HEK293T (cell line): ENCODE data around the gene KRT33A.
"Not testable (repeated sequence)": the region's sequence is repeated elsewhere in the genome, so short reads cannot be mapped to it uniquely, and the experiment has no call there.

Source experiments
- CTCF ChIA-PET: fragments of 350-600 bp; formaldehyde crosslinking; extraction: SDS; loops from one replicate; lab custom pipeline; 2021; ENCODE audit warnings: antibody characterized with exemption, inconsistent platforms; lab: Yijun Ruan, JAX
- POLR2A ChIA-PET: fragments of 350-600 bp; formaldehyde crosslinking; extraction: SDS; loops from one replicate; lab custom pipeline; 2020; ENCODE audit warnings: antibody characterized with exemption, inconsistent platforms; lab: Yijun Ruan, JAX
- DNase-seq: peaks from one replicate; pipeline ENCODE4 v3.0.0; 2012; ENCODE audit warnings: mixed read lengths; ENCODE audit errors: extremely low spot score
- ARNT ChIP-seq: fragments of 450-650 bp; IDR thresholded peaks from 2 replicates; pipeline ENCODE4 v1.6.1; 2017; ENCODE audit warnings: mild to moderate bottlenecking
- BHLHE40 ChIP-seq: fragments of 450-650 bp; IDR thresholded peaks from 2 replicates; pipeline ENCODE4 v1.6.1; 2016; ENCODE audit warnings: mild to moderate bottlenecking, moderate library complexity, borderline replicate concordance
- CTBP1 ChIP-seq: fragments of 450-650 bp; IDR thresholded peaks from 2 replicates; pipeline ENCODE4 v1.6.1; 2016; ENCODE audit warnings: borderline replicate concordance
- ELF4 ChIP-seq: fragments of 450-650 bp; IDR thresholded peaks from 2 replicates; pipeline ENCODE4 v1.6.1; 2017; ENCODE audit warnings: antibody characterized with exemption
- FOXA1 ChIP-seq: fragments of 450-650 bp; IDR thresholded peaks from 2 replicates; pipeline ENCODE4 v1.6.1; 2016; ENCODE audit warnings: mild to moderate bottlenecking
- FOXK2 ChIP-seq: fragments of 450-650 bp; IDR thresholded peaks from 2 replicates; pipeline ENCODE4 v1.6.1; 2016; ENCODE audit warnings: mild to moderate bottlenecking
- FOXM1 ChIP-seq: fragments of 450-650 bp; IDR thresholded peaks from 2 replicates; pipeline ENCODE4 v1.6.1; 2017; ENCODE audit warnings: mild to moderate bottlenecking, borderline replicate concordance
- HDGF ChIP-seq: fragments of 450-650 bp; IDR thresholded peaks from 2 replicates; pipeline ENCODE4 v1.6.1; 2017; ENCODE audit warnings: antibody characterized with exemption, borderline replicate concordance
- L3MBTL2 ChIP-seq: fragments of 450-650 bp; conservative IDR thresholded peaks from 2 replicates; pipeline ENCODE4 v1.6.1; 2016; ENCODE audit warnings: mild to moderate bottlenecking
- LEF1 ChIP-seq: fragments of 450-650 bp; IDR thresholded peaks from 2 replicates; pipeline ENCODE4 v1.6.1; 2017; ENCODE audit warnings: mild to moderate bottlenecking, borderline replicate concordance
- NFRKB ChIP-seq: fragments of 450-650 bp; IDR thresholded peaks from 2 replicates; pipeline ENCODE4 v1.6.1; 2016; ENCODE audit warnings: mild to moderate bottlenecking, moderate library complexity
- SUZ12 ChIP-seq: fragments of 450-650 bp; IDR thresholded peaks from 2 replicates; pipeline ENCODE4 v1.6.1; 2016; ENCODE audit warnings: mild to moderate bottlenecking
- TARDBP ChIP-seq: fragments of 450-650 bp; IDR thresholded peaks from 2 replicates; pipeline ENCODE4 v1.6.1; 2016
- ZNF384 ChIP-seq: fragments of 450-650 bp; IDR thresholded peaks from 2 replicates; pipeline ENCODE4 v1.6.1; 2016
- TF ChIP-seq, protein P1 (sequence below): fragments of 450-650 bp; IDR thresholded peaks from 2 replicates; pipeline ENCODE4 v1.6.1; 2016

KRT33A gene

DNA sequence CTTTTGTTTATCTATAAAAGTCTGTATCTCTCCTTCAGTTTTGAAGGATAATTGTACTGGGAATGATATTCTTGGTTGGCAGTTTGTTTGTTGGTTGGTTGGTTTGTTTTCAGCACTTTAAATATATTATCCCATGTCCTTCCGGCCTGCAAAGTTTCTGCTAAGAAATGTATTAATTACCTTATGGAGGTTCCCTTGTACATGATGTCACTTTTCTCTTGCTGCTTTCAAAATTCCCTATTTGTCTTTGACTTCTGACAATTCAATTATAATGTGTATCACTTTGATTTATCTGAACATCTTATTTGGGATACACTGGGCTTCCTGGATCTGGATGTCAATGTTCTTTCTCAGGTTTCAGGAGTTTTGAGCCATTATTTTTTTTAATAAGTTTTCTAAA lies 35.6 kb upstream of the KRT33A start:
- POLR2A ChIA-PET: no interaction called here
- CTCF ChIA-PET: no interaction called here
- no peak for DNase-seq
- TF ChIP-seq, protein P1, sequence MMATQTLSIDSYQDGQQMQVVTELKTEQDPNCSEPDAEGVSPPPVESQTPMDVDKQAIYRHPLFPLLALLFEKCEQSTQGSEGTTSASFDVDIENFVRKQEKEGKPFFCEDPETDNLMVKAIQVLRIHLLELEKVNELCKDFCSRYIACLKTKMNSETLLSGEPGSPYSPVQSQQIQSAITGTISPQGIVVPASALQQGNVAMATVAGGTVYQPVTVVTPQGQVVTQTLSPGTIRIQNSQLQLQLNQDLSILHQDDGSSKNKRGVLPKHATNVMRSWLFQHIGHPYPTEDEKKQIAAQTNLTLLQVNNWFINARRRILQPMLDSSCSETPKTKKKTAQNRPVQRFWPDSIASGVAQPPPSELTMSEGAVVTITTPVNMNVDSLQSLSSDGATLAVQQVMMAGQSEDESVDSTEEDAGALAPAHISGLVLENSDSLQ: no peak
- TF ChIP-seq CTBP1 (no peak), BHLHE40 (no peak), ZNF384 (no peak), FOXK2 (no peak), TARDBP (no peak), NFRKB (no peak)

DNA sequence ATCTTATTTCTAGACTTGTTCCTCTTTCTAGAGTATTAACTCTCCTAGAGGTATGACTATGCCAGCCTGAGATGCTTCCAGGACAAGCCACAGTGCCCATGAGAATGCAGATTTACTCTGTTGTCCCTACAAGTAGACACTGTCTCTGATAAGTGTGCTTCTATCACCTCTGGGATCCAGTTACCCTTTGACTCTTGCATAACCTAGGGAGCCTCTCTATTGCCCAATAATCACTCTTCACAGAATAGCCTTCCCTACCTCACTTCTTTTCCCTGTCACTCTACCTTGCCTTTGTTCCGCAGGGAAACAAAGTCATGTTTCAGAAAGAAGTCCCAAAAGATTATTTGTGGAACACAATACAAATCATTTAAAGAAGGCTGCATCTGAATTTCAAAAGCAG lies 33.1 kb upstream of the KRT33A start:
- no peak for DNase-seq
- POLR2A ChIA-PET: no interaction called here
- CTCF ChIA-PET: no interaction called here
- no peak for TF ChIP-seq ZNF384
- no peak for TF ChIP-seq ELF4
- TF ChIP-seq FOXM1: no peak
- TF ChIP-seq BHLHE40: no peak
- TF ChIP-seq LEF1: no peak
- TF ChIP-seq ARNT: no peak
- TF ChIP-seq, protein P1: no peak

DNA sequence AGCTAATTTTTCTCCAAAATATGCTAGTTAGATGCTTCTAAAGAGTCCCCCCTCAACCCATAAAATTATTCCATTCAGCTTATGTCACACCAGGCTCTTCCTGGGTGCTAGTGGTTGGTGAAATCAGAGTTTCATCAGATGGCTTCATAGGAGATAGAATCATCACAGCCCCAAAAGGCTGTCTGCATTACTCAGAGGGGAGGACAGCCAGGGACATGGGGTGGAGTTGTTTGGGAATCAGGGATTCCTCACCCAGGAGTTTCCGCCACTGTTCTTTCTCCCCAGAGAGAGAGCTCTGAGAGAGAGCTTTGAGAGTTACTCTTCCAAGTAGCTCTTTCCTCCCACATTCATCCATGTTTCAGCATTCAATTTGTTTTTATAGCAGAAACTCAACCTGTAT lies 31.8 kb upstream of the KRT33A start:
- TF ChIP-seq LEF1 (no peak), ZNF384 (no peak), SUZ12 (no peak), CTBP1 (no peak), ELF4 (no peak)
- TF ChIP-seq, protein P1: no peak
- ChIA-PET POLR2A (no interaction called here), CTCF (no interaction called here)
- no peak for DNase-seq

DNA sequence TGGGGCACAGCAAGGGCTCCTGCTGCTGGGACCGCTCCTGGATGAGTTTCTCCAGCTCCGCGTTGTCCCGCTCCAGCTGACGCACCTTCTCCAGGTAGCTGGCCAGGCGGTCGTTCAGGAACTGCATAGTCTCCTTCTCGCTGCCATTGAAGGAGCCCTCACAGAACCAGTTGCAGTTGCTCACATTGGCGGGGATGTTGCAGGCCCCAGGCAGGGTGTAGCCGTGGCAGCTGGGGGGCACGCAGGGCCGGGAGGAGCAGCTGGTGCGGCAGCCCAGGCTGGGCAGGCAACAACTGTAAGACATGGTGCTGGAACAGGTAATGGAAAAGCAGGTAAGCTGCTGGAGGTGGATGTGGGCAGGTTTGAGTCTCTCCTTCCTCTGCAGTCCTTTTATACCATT lies 31.3 kb upstream of the KRT33A start, which contains the start of gene KRT34:
TSS of gene KRT34 (minus strand) at position 364 of the 400 bp plus-strand sequence. CDS start at position 304, 60 bp downstream.
- DNase-seq, CTCF ChIA-PET, POLR2A ChIA-PET: not testable (repeated sequence)

DNA sequence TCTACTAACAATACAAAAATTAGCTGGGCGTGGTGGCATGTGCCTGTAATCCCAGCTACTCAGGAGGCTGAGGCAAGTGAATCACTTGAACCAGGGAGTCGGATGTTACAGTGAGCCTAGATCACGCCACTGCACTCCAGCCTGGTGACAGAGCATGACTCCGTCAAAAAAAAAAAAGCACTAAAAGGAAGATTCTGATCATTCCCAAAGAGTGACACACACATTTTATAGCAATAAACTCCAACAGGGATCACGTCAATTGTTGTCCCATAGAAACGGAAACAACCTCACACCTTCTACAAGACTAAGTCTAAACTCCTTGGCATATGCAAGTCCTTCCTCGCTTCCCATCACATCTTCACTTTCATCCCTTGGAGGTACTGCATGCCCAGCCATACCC lies 29.5 kb upstream of the KRT33A start:
- CTCF ChIA-PET, DNase-seq, POLR2A ChIA-PET: not testable (repeated sequence)

DNA sequence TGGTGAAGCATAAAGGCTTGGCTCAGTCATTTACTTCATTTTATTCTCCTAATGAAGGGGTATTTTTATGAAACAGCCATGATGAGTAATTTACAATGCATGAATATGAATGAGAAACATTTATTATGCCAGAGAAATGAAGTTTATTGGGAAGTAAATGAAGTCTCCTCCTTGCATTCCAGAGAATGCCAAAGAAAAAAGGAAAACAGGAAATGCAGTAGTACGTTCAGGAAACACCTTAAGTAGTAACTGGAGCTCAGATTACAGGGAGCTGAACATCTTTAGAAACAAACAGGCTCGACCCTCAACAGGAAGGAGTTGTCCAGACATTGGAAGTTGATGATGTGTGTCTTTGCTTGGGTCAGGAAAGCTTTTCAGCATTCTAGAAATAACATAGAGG lies 26.9 kb upstream of the KRT33A start:
- CTCF ChIA-PET: no interaction called here
- no peak for DNase-seq
- TF ChIP-seq ZNF384: no peak
- TF ChIP-seq CTBP1: no peak
- no peak for TF ChIP-seq BHLHE40
- TF ChIP-seq L3MBTL2: no peak
- no peak for TF ChIP-seq NFRKB
- TF ChIP-seq FOXA1: no peak
- POLR2A ChIA-PET: no interaction called here

DNA sequence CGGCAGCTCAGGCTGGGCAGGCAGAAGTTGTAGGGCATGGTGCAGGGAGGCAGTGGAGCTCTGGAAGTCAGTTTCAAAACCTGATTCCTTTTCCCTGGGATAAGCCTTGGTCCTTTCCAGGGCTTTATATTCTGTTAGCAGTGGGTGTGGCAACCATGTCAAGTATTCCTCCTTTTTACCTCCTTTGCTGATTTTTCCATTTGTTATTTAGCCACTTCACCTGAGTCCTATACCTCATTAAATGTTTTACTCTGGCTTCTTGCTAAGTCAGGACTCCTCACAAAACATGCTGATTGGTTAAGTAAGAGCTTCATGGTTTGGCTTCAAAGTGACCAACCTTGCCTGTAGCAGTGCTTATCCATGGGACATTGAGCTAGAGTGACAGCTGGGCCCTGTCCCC lies 19.1 kb upstream of the KRT33A start, which contains the start of gene KRT33B:
TSS of gene KRT33B (minus strand) at position 101 of the 400 bp plus-strand sequence. CDS start at position 38, 63 bp downstream.
- ChIA-PET CTCF (no interaction called here), POLR2A (no interaction called here)
- DNase-seq: no peak
- no peak for TF ChIP-seq ELF4
- no peak for TF ChIP-seq FOXK2
- no peak for TF ChIP-seq L3MBTL2
- TF ChIP-seq HDGF: no peak
- TF ChIP-seq LEF1: no peak
- no peak for TF ChIP-seq BHLHE40
- no peak for TF ChIP-seq FOXM1
- TF ChIP-seq SUZ12: no peak
- no peak for TF ChIP-seq FOXA1

DNA sequence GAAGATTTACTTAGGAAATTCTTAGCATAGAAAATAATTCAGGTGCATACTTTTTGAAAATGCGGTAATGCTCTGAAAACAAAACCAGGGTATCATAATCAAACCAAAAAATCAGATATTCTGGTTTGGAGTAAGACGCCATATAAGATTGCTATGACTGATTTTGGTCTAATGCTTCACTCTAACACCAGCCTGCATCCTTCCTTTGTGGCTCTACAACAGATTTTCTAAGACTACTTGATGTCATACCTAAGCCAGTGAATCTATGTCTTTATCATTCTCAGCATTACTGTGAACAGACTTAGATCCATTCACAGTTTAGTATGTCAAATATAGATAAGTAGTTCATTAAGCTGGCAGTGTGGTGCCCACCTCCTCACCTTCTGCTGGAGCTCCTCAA lies 18.4 kb upstream of the KRT33A start:
- ChIA-PET POLR2A (no interaction called here), CTCF (no interaction called here)
- DNase-seq: no peak
- no peak for TF ChIP-seq ZNF384
- no peak for TF ChIP-seq BHLHE40
- TF ChIP-seq LEF1: no peak
- TF ChIP-seq, protein P1: no peak
- TF ChIP-seq FOXA1: no peak
